Hepatocyte (in vitro differentiated cells): ENCODE data around the gene SAA1.

Experiments
- EZH2 ChIP-seq: fragments of 200-600 bp; sonication (generic); IDR thresholded peaks from 2 replicates; pipeline ENCODE4 v1.6.1; 2016; ENCODE audit warnings: antibody characterized with exemption, mild to moderate bottlenecking, borderline replicate concordance
- TF ChIP-seq, protein P1 (sequence below): fragments of 200-600 bp; sonication (generic); IDR thresholded peaks from 2 replicates; pipeline ENCODE4 v1.5.1; 2016; ENCODE audit warnings: antibody characterized with exemption, mild to moderate bottlenecking; ENCODE audit not compliant: poor library complexity

DNA sequence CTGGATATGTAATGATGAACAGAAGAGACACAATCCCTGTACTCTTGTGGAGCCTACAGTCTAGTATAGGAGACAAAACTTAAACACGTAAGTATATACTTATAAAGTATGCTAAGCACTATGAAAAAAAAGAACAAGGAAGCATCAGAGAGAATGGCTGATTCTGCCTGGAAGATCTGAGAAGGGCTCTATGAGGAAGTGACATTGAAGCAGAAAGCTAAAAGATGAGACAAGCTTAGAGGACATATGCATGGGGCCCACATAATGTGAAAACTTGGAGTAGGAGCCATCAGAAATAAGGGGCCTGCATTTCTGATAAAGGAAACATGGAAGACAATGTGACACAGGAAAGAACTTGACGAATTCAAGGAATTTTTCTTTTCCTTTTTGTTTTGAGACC is 16.6 kb downstream of the SAA1 start:
- no peak for TF ChIP-seq EZH2
- TF ChIP-seq, protein P1, sequence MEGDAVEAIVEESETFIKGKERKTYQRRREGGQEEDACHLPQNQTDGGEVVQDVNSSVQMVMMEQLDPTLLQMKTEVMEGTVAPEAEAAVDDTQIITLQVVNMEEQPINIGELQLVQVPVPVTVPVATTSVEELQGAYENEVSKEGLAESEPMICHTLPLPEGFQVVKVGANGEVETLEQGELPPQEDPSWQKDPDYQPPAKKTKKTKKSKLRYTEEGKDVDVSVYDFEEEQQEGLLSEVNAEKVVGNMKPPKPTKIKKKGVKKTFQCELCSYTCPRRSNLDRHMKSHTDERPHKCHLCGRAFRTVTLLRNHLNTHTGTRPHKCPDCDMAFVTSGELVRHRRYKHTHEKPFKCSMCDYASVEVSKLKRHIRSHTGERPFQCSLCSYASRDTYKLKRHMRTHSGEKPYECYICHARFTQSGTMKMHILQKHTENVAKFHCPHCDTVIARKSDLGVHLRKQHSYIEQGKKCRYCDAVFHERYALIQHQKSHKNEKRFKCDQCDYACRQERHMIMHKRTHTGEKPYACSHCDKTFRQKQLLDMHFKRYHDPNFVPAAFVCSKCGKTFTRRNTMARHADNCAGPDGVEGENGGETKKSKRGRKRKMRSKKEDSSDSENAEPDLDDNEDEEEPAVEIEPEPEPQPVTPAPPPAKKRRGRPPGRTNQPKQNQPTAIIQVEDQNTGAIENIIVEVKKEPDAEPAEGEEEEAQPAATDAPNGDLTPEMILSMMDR, result no peak
